GM19025 (cell line): Measurements from ENCODE around the gene ZC3H11A.
"Not testable (repeated sequence)": the region's sequence is repeated elsewhere in the genome, so short reads cannot be mapped to it uniquely, and the experiment has no call there.

ENCODE experiments used
- ATAC-seq: cut with Tn5 transposase; IDR thresholded peaks from one replicate; pipeline ENCODE4 v1.9.1; 2021; ENCODE audit warnings: mild to moderate bottlenecking, low read depth, moderate library complexity; ENCODE audit not compliant: unreplicated experiment

Gene ZC3H11A

DNA sequence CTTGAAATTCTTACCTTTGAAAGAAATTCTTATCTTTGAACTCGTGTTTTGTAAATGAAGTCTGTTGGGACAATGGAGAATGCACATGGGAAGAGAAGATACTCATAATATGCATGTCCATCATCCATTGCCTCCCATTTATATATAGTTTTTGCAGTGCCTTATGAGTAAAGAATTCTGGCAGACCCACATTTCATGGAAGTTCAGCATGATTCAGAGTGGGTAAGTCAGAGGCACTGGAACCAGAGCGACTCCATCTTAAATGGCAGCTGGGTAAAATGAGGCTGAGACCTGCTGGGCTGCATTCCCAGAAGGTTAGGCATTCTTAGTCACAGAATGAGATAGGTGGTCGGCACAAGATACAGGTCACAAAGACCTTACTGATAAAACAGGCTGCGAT lies 16.6 kb upstream of the ZC3H11A start:
- no peak for ATAC-seq

DNA sequence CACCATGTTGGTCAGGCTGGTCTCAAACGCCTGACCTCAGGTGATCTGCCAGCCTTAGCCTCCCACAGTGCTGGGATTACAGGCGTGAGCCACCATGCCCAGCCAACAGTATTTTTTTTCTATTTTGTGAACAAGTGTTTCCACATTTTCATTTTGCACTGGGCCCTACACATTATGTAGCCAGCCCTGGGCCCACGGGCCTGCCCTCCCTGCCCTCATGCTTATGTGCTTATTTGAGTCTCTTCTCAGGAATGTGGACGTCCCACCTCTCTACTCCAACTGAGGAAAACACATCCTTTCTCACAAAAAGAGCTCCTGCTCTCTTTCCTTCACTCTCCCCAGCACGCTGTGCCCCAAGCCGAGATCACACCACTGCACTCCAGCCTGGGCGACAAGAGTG lies 13.5 kb upstream of the ZC3H11A start:
- ATAC-seq = no peak

DNA sequence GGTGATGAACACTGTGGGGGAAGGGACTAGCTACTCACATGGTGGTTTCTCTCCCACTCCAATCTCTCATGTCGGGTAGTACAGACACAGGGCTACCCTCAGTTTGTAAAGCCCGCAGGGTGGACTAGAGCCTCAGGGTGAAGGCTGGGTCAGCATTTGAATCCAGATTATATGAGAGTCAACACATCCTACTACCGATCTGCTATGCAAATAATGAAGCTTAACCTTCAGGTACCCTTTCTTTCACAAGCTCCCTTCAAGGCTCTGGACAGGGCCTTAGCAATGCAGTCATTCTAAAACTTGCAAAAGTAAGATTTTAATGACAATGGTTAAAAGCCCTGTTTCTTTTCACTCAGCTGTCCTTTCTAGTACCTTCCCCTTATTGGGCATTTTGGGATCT lies 5.5 kb upstream of the ZC3H11A start:
- no peak for ATAC-seq

DNA sequence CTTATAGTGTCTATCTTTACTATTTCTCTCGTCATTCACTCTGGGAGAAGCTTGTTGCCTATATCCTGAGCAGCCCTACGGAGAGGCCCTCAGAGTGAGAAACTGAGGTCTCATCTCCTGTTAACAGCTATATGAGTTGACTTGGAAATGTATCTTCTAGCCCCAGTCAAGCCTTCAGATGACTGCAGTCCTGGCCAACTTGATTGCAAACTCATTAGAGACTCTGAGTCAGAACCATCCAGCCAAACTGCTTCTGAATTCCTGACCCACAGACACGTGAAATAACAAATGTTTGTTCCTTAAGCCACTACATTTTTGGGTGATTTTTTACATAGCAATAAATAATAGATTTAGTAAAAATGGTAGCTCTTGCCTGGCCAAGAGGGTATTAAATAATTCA lies 3.9 kb upstream of the ZC3H11A start:
- no peak for ATAC-seq

- ATAC-seq = no peak
Measured at GRCh38 chr1:203792486-203792885, 2.9 kb upstream of the ZC3H11A start.

- ATAC-seq = not testable (repeated sequence)
Measured at GRCh38 chr1:203793561-203793960, 1.9 kb upstream of the ZC3H11A start.

GRCh38 chr1:203794764-203795440 lies 521 bp upstream of the ZC3H11A start:
- no peak for ATAC-seq

- ATAC-seq = no peak
Measured at GRCh38 chr1:203796236-203796605, 798 bp downstream of the ZC3H11A start.

DNA sequence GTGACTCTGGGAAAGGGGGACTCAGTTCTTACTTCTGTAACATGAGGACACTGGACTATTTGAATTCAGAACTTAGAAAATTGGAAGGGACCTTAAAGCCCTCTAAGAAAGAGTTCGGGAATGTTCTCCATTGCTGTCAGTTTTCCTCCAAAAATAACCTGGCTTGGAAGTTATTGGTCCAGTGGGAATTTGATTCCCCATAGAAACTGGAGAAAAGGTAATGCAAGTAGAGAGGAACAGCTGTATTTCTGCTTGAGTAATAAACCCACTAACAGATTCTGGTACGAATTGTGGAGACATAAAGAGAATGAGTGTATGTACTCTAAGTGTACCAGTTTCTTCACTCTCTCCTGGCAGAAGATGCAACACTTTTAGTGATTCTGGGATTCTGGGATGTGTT lies 1.8 kb downstream of the ZC3H11A start:
- ATAC-seq = no peak

GRCh38 chr1:203797948-203798655 lies 2.7 kb downstream of the ZC3H11A start:
- ATAC-seq = no peak

GRCh38 chr1:203799157-203799556 lies 3.7 kb downstream of the ZC3H11A start:
- ATAC-seq = no peak

GRCh38 chr1:203799971-203800370 lies 4.5 kb downstream of the ZC3H11A start:
- ATAC-seq = no peak

- no peak for ATAC-seq
Measured at GRCh38 chr1:203805689-203806088, 10.3 kb downstream of the ZC3H11A start.

GRCh38 chr1:203807196-203807595 lies 11.8 kb downstream of the ZC3H11A start:
- ATAC-seq = no peak

DNA sequence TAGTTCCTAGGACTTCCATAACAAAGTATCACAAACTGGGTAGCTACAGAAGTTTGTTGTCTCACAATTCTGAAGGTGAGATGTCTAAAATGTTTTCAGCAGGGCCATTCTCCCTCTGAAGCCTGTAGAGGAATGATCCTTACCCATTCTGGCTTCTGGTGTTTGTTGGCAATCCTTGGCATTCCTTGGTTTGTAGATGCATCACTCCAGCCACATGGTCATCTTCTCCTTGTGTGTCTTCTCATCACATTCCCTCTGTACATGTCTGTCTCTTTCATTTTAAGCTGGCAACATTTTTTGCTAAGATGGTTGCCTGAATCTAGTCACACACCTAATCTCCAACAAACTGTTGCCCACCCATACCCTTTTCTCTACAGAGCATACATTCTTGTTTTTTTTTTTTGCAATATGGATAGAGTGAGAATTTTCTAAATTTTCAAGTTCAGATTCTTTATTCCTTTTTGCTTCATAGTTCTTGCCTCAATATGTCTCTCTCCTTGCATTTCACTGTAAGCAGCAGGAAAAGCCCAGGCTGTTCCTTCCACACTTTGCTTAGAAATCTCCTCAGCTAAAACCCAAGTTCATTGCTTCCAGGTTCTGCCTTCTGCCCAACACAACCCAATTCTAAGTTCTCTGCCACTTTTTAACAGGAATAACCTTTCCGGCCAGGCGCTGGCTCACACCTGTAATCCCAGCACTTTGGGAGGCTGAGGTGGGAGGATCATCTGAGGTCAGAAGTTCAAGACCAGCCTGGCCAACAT lies 18.3 kb downstream of the ZC3H11A start:
- no peak for ATAC-seq

GRCh38 chr1:203818399-203818798 lies 23.0 kb downstream of the ZC3H11A start:
- no peak for ATAC-seq

DNA sequence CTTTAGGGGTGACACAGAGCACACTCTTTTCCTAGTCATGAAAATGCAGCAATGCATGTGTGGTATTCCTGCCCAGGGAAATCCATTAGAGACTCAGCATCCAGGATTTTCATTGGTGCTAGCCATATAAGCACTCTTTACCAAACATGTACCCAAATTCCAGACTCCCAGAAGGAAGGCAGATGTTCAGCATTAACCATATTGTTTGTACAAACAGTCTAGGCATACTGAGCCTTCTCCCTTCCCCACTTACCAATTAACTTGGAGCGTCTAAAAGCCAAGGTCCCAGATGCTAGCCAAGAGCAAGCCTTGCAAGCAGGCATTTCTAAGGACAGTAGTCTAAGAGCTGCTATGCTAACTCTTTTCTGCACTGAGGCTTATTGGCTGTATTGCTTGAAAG lies 27.9 kb downstream of the ZC3H11A start:
- ATAC-seq = no peak

GRCh38 chr1:203826175-203826574 lies 30.8 kb downstream of the ZC3H11A start:
- ATAC-seq = no peak

GRCh38 chr1:203828002-203828401 lies 32.6 kb downstream of the ZC3H11A start:
- ATAC-seq = no peak

GRCh38 chr1:203828503-203828902 lies 33.1 kb downstream of the ZC3H11A start:
- no peak for ATAC-seq

GRCh38 chr1:203829247-203829646 lies 33.8 kb downstream of the ZC3H11A start:
- ATAC-seq = not testable (repeated sequence)

DNA sequence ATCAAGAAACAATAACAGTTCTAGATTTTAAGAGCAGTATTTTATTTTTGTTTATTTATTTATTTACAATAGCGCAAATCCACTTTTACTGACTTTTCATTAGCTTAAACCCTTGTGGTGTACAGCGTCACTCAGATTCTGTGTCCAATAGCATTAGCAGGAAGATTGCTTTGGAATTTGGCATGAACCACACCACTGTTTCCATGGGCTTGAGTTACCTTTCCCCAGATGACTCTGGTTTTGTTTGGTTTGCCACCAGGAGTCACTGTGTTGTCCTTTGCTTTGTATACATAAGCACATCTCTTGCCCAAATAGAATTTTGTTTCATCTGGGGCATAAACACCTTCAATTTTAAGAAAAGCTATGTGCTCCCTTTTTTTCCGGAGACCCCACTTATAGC lies 40.1 kb downstream of the ZC3H11A start:
- no peak for ATAC-seq
